Left ventricle myocardium inferior (tissue), 1 donor: ENCODE data around the gene TMEM132D. TPM values are rescaled to one million over a fixed set of nuclear protein-coding genes. Genes with fewer than 3 reads are reported as not detected.

ENCODE experiments used
- DNase-seq: peaks from one replicate; pipeline ENCODE4 v3.0.0-alpha.2; 2020
- H3K27ac ChIP-seq: fragments of 200-600 bp; replicated peaks from 2 replicates; pipeline ENCODE4 v1.8.0; 2021
- H3K27me3 ChIP-seq: fragments of 200-600 bp; 2 replicates; pipeline ENCODE4 v1.8.0; 2021; ENCODE audit warnings: low read depth
- H3K36me3 ChIP-seq: fragments of 200-600 bp; 2 replicates; pipeline ENCODE4 v1.8.0; 2021
- H3K4me1 ChIP-seq: fragments of 200-600 bp; 2 replicates; pipeline ENCODE4 v1.8.0; 2021
- H3K4me3 ChIP-seq: fragments of 200-600 bp; 2 replicates; pipeline ENCODE4 v1.8.0; 2021; ENCODE audit warnings: mild to moderate bottlenecking, moderate library complexity
- H3K9me3 ChIP-seq: fragments of 200-600 bp; replicated peaks from 2 replicates; pipeline ENCODE4 v1.8.0; 2021
- CTCF ChIP-seq: fragments of 200-600 bp; IDR thresholded peaks from 2 replicates; pipeline ENCODE4 v1.8.0; 2021; ENCODE audit warnings: antibody characterized with exemption, mild to moderate bottlenecking, borderline replicate concordance
- intact Hi-C: fragments of 100-400 bp; cut with micrococcal nuclease; formaldehyde crosslinking; loops from one replicate; pipeline ENCODE4 v1.11.0; 2022
- total RNA-seq: library from RNA; stranded (reverse); fragmentation: NEBNext Ultra II Directional; extraction: Animal tissue kit (Norgen Biotek cat#: 25700); gene quantifications from one replicate; pipeline ENCODE4 v1.2.1, GENCODE V29; 2021
- donor health status: DM: no; HTN: yes; CAD: no; lungs with severe emphysema.

The TMEM132D gene
- total RNA-seq, 1 donor from 2014 or later: not detected

DNA sequence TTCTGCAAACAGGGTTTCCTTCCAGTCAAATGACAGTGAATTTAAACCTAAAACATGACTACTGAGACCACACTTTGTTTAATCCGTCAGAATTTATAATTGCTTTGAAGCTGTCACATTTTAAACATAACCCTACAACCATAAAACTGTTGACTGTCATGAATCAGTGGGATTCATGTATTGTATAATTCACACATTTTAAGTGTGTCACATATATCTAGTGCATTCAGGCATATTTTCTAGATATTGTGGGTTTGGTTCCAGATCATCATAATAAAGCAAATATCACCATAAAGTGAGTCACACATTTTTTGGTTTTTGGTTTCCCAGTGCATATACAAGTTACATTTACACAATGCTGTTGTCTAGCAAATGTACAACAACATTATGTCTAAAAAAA, 304.4 kb downstream of the TMEM132D start:
- DNase-seq: no peak
- Histone ChIP-seq H3K27me3 (peaks cover 12% of the 10 kb centered on the region), H3K27ac (no peak overlapping the region), H3K4me3 (no peak overlapping the region), H3K36me3 (no peaks in the 10 kb centered on the region), H3K4me1 (no peaks in the 10 kb centered on the region), H3K9me3 (peaks cover 28% of the 10 kb centered on the region)
- no peak for TF ChIP-seq CTCF
- intact Hi-C loops: no loop called here

DNA sequence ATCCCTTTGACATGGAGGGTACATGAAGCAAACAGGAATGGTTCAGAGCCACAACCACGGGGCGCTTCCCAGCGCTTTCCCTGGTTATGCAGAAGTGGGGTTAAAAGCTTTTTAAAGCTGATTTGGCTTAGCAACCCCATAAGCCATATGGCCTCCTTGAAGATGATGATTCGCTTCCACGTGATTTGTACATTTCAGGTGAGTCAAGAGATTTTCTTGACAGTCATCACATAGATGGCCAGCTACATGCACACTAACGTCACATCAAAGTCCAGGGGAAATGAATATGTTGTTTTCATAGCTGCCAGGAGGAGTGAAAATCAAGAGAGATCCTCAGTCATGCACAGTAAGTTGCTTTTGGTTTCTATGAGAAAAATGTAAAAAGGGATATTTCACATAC, 309.7 kb downstream of the TMEM132D start:
- Histone ChIP-seq H3K4me3 (no peak overlapping the region), H3K4me1 (no peaks in the 10 kb centered on the region), H3K27me3 (peaks cover 12% of the 10 kb centered on the region), H3K36me3 (no peaks in the 10 kb centered on the region), H3K27ac (no peak overlapping the region), H3K9me3 (peaks cover 11% of the 10 kb centered on the region)
- intact Hi-C loops: no loop called here
- no peak for TF ChIP-seq CTCF
- no peak for DNase-seq

GRCh38 chr12:129592449-129592848, 311.4 kb downstream of the TMEM132D start:
- intact Hi-C loops: no loop called here

GRCh38 chr12:129589503-129589902, 314.3 kb downstream of the TMEM132D start:
- no peak overlapping the region for H3K4me3 ChIP-seq
- intact Hi-C loops: no loop called here

More at GRCh38 chr12:129592449-129592848, 311.4 kb downstream of the TMEM132D start:
- H3K4me1 ChIP-seq: no peaks in the 10 kb centered on the region
- H3K27ac ChIP-seq: no peak overlapping the region
- H3K4me3 ChIP-seq: no peak overlapping the region
- no peak for DNase-seq
- H3K9me3 ChIP-seq: peaks cover 22% of the 10 kb centered on the region
- peaks cover 12% of the 10 kb centered on the region for H3K27me3 ChIP-seq
- no peak for TF ChIP-seq CTCF
- no peaks in the 10 kb centered on the region for H3K36me3 ChIP-seq

GRCh38 chr12:129588142-129588541, 315.7 kb downstream of the TMEM132D start:
- intact Hi-C loops: no loop called here
- peaks cover 26% of the 10 kb centered on the region for H3K9me3 ChIP-seq

More at GRCh38 chr12:129589503-129589902, 314.3 kb downstream of the TMEM132D start:
- DNase-seq: no peak
- TF ChIP-seq CTCF: no peak
- Histone ChIP-seq H3K36me3 (no peaks in the 10 kb centered on the region), H3K9me3 (peaks cover 26% of the 10 kb centered on the region), H3K4me1 (no peaks in the 10 kb centered on the region), H3K27me3 (no peaks in the 10 kb centered on the region), H3K27ac (no peak overlapping the region)

More at GRCh38 chr12:129588142-129588541, 315.7 kb downstream of the TMEM132D start:
- H3K27me3 ChIP-seq: no peaks in the 10 kb centered on the region
- H3K4me3 ChIP-seq: no peak overlapping the region
- H3K4me1 ChIP-seq: no peaks in the 10 kb centered on the region
- H3K27ac ChIP-seq: no peak overlapping the region
- H3K36me3 ChIP-seq: no peaks in the 10 kb centered on the region
- DNase-seq: no peak
- no peak for TF ChIP-seq CTCF
